Loucy (cell line): ENCODE results near the gene SLC2A4RG.
"Not testable (repeated sequence)": the region's sequence is repeated elsewhere in the genome, so short reads cannot be mapped to it uniquely, and the experiment has no call there.

Source experiments
- EZH2phosphoT487 ChIP-seq: fragments of 200-600 bp; IDR thresholded peaks from 2 replicates; pipeline ENCODE4 v1.6.1; 2018; ENCODE audit warnings: antibody characterized with exemption, mild to moderate bottlenecking, moderate library complexity, borderline replicate concordance
- TF ChIP-seq, protein P1 (sequence below): fragments of 200-600 bp; sonication (generic); conservative IDR thresholded peaks from 2 replicates; pipeline ENCODE4 v1.5.1; 2014; ENCODE audit warnings: mild to moderate bottlenecking, antibody characterized with exemption, low read length

DNA sequence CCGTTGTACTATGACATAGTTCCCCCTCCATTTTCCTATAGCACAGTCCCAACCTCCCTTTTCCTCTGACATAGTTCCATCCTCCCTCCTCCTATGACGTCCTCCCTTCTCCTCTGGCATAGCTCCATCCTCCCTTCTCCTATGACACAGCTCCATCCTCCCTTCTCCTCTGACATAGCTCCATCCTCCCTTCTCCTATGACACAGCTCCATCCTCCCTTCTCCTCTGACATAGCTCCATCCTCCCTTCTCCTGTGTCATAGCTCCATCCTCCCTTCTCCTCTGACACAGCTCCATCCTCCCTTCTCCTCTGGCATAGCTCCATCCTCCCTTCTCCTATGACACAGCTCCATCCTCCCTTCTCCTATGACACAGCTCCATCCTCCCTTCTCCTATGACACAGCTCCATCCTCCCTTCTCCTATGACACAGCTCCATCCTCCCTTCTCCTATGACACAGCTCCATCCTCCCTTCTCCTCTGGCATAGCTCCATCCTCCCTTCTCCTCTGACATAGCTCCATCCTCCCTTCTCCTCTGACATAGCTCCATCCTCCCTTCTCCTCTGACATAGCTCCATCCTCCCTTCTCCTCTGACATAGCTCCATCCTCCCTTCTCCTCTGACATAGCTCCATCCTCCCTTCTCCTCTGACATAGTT is 16.5 kb upstream of the SLC2A4RG start:
- TF ChIP-seq, protein P1, sequence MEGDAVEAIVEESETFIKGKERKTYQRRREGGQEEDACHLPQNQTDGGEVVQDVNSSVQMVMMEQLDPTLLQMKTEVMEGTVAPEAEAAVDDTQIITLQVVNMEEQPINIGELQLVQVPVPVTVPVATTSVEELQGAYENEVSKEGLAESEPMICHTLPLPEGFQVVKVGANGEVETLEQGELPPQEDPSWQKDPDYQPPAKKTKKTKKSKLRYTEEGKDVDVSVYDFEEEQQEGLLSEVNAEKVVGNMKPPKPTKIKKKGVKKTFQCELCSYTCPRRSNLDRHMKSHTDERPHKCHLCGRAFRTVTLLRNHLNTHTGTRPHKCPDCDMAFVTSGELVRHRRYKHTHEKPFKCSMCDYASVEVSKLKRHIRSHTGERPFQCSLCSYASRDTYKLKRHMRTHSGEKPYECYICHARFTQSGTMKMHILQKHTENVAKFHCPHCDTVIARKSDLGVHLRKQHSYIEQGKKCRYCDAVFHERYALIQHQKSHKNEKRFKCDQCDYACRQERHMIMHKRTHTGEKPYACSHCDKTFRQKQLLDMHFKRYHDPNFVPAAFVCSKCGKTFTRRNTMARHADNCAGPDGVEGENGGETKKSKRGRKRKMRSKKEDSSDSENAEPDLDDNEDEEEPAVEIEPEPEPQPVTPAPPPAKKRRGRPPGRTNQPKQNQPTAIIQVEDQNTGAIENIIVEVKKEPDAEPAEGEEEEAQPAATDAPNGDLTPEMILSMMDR: not testable (repeated sequence)
- not testable (repeated sequence) for TF ChIP-seq EZH2phosphoT487
